ENCODE measurements around the gene TEP1. TPM values are rescaled to one million over a fixed set of nuclear protein-coding genes. Genes with fewer than 3 reads are reported as not detected.

TEP1 gene
- total RNA-seq, 1 donor from 2014 or later = 38.0 TPM

- no peak for DNase-seq (ENCODE audit: extremely low spot score, unreplicated experiment)
- no peak overlapping the region for H3K4me3 Mint-ChIP-seq (ENCODE audit: unreplicated experiment)
- H3K27me3 Mint-ChIP-seq (ENCODE audit: unreplicated experiment) = no peaks in the 10 kb centered on the region
- no peaks in the 10 kb centered on the region for H3K9me3 Mint-ChIP-seq (ENCODE audit: unreplicated experiment)
- H3K36me3 Mint-ChIP-seq (ENCODE audit: unreplicated experiment) = peaks cover under 1% of the 10 kb centered on the region
- peaks cover 1% of the 10 kb centered on the region for H3K4me1 Mint-ChIP-seq (ENCODE audit: unreplicated experiment)
- no peak for TF ChIP-seq CTCF (IDR thresholded peaks at IDR 0.05)
- H3K27ac Mint-ChIP-seq (ENCODE audit: unreplicated experiment) = no peak overlapping the region
These were observed 28.2 kb upstream of the TEP1 start for GRCh38 chr14:20441461-20441860.

- DNase-seq (ENCODE audit: extremely low spot score, unreplicated experiment) = no peak
- no peaks in the 10 kb centered on the region for H3K9me3 Mint-ChIP-seq (ENCODE audit: unreplicated experiment)
These were observed 27.6 kb upstream of the TEP1 start for GRCh38 chr14:20440882-20441281.

GRCh38 chr14:20440465-20440864 is 27.2 kb upstream of the TEP1 start:
- Mint-ChIP-seq H3K27me3 (ENCODE audit: unreplicated experiment) (no peaks in the 10 kb centered on the region), H3K36me3 (ENCODE audit: unreplicated experiment) (no peaks in the 10 kb centered on the region), H3K4me3 (ENCODE audit: unreplicated experiment) (no peak overlapping the region), H3K27ac (ENCODE audit: unreplicated experiment) (no peak overlapping the region), H3K4me1 (ENCODE audit: unreplicated experiment) (peaks cover 6% of the 10 kb centered on the region), H3K9me3 (ENCODE audit: unreplicated experiment) (no peaks in the 10 kb centered on the region)
- no peak for TF ChIP-seq CTCF (IDR thresholded peaks at IDR 0.05)
- no peak for DNase-seq (ENCODE audit: extremely low spot score, unreplicated experiment)

More at GRCh38 chr14:20440882-20441281, 27.6 kb upstream of the TEP1 start:
- H3K27ac Mint-ChIP-seq (ENCODE audit: unreplicated experiment) = no peak overlapping the region
- no peaks in the 10 kb centered on the region for H3K27me3 Mint-ChIP-seq (ENCODE audit: unreplicated experiment)
- H3K4me1 Mint-ChIP-seq (ENCODE audit: unreplicated experiment) = peaks cover 4% of the 10 kb centered on the region
- no peak overlapping the region for H3K4me3 Mint-ChIP-seq (ENCODE audit: unreplicated experiment)
- no peaks in the 10 kb centered on the region for H3K36me3 Mint-ChIP-seq (ENCODE audit: unreplicated experiment)
- TF ChIP-seq CTCF (IDR thresholded peaks at IDR 0.05) = no peak

GRCh38 chr14:20438664-20439063 is 25.4 kb upstream of the TEP1 start:
- Mint-ChIP-seq H3K9me3 (ENCODE audit: unreplicated experiment) (no peaks in the 10 kb centered on the region), H3K27me3 (ENCODE audit: unreplicated experiment) (peaks cover 2% of the 10 kb centered on the region), H3K4me1 (ENCODE audit: unreplicated experiment) (peaks cover 6% of the 10 kb centered on the region), H3K4me3 (ENCODE audit: unreplicated experiment) (no peak overlapping the region), H3K36me3 (ENCODE audit: unreplicated experiment) (no peaks in the 10 kb centered on the region), H3K27ac (ENCODE audit: unreplicated experiment) (no peak overlapping the region)
- no peak for TF ChIP-seq CTCF (IDR thresholded peaks at IDR 0.05)
- no peak for DNase-seq (ENCODE audit: extremely low spot score, unreplicated experiment)

- DNase-seq (ENCODE audit: extremely low spot score, unreplicated experiment) = no peak
- H3K36me3 Mint-ChIP-seq (ENCODE audit: unreplicated experiment) = no peaks in the 10 kb centered on the region
- peak overlapping the region; percentile 34 for H3K27ac Mint-ChIP-seq (ENCODE audit: unreplicated experiment)
- H3K4me3 Mint-ChIP-seq (ENCODE audit: unreplicated experiment) = no peak overlapping the region
- no peaks in the 10 kb centered on the region for H3K9me3 Mint-ChIP-seq (ENCODE audit: unreplicated experiment)
- H3K27me3 Mint-ChIP-seq (ENCODE audit: unreplicated experiment) = peaks cover 3% of the 10 kb centered on the region
- TF ChIP-seq CTCF (IDR thresholded peaks at IDR 0.05) = no peak
- H3K4me1 Mint-ChIP-seq (ENCODE audit: unreplicated experiment) = peaks cover 6% of the 10 kb centered on the region
These were observed 23.1 kb upstream of the TEP1 start for GRCh38 chr14:20436363-20436755.

Data from osteocyte (in vitro differentiated cells).